Fibroblast of upper back skin (primary cell): ENCODE measurements around the gene ATAD3C.
A peak's percentile ranks its signal among the peaks of the same experiment; 100 is the strongest.
"Not testable (repeated sequence)": the region's sequence is repeated elsewhere in the genome, so short reads cannot be mapped to it uniquely, and the experiment has no call there.

Source experiments
- DNase-seq: peaks from one replicate; pipeline ENCODE4 v3.0.0-alpha.2; 2013

ATAD3C gene

GRCh38 chr1:1452365-1452739, 2.9 kb downstream of the ATAD3C start:
- not testable (repeated sequence) for DNase-seq

DNA sequence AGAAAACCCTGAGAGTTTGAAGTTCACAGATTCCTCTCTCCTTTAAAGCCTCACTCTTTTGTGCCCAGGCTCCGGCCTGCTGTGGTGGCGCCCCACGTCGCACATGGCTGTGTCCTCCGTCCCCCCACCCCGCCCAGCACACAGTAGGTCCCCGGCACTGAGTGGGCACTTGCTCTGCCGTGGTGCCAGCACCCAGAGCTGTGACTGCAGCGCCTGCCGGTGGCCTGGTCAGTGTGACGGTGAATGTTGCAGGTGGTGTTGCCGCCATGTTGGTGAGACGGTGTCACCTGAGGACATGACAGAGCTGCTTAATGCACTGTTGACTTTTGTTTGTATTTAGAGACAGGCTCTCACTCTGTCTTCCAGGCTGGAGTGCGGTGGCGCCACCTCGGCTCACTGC, 3.4 kb downstream of the ATAD3C start:
- no peak for DNase-seq

DNA sequence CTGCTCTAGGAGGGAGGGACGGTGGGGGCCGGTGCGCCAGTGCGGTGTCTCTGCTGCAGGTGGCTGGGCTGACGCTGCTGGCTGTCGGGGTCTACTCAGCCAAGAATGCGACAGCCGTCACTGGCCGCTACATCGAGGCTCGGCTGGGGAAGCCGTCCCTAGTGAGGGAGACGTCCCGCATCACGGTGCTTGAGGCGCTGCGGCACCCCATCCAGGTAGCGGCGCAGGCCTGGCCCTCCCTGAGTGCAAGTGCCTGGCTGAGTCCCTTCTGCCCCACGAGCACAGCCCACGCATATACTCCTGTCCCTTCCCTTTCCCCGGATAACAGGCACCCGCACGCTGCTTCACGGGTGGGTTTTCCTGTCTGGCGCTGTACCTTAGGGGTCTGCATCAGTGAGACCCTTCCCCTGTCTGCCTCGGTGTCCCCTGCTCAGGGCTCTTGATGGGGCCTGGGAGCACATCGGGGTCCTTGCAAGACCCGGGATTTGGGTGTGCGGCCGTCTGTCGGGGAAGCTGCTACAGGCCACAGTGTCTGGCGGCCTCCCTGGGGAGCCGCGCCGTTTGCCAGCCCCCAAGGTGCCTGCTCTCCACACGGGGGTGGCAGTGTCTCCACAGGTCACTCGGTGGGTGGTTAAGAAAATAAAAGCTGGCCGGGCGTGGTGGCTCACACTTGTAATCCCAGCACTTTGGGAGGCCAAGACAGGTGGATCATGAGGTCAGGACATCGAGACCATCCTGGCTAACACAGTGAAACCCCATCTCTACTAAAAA, 5.0 kb downstream of the ATAD3C start:
- not testable (repeated sequence) for DNase-seq

- DNase-seq, result no peak
Observed at GRCh38 chr1:1455366-1455884, 5.9 kb downstream of the ATAD3C start.

GRCh38 chr1:1455934-1456333, 6.4 kb downstream of the ATAD3C start:
- DNase-seq, result not testable (repeated sequence)

DNA sequence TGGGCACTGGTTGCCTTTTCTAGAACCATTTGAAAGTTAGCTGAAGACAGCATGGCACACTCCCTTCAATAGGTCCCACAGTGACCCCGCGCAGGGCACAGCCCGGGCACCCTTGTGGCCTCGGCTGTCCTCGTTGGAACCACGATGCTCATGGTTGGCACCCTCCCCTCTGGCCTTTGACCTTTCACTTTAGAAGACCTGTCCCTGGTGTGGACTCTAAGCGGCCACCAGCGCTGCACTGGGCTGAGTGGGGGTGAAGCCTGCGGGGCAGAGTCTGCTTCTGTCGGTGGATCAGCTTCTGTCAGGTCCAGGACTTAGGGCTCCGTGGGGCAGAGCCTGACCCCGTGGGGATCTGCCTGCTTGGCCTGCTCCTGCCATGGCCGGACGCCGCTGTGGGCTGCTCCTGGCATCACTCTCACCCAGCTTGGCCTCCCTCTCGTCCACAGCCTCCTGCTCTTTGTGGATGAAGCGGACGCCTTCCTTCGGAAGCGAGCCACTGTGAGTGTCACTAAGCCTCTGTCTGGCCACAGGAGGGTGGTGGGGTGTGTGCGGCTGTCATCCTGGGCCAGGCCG, 7.3 kb downstream of the ATAD3C start:
- not testable (repeated sequence) for DNase-seq

DNA sequence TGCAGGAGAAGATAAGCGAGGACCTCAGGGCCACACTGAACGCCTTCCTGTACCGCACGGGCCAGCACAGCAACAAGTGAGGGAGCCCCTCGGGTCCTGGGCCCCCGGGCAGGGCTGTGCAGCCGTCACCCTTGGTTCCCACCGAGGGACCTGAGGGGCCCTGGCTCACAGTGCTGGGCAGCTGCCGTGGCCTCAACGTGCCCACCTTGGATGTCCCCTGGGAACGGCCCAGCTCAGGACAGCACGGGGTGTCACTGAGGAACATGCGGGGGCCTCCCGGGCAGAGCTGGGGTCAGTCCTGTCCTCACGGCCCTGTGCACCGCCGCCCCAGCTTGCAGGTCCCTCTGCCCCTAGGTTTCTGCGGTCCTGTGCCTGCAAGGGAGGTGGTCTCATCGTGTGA, 9.7 kb downstream of the ATAD3C start:
- not testable (repeated sequence) for DNase-seq

- DNase-seq, result not testable (repeated sequence)
Observed at GRCh38 chr1:1459711-1460110, 10.2 kb downstream of the ATAD3C start.

GRCh38 chr1:1460540-1461130, 11.1 kb downstream of the ATAD3C start:
- DNase-seq, result no peak

DNA sequence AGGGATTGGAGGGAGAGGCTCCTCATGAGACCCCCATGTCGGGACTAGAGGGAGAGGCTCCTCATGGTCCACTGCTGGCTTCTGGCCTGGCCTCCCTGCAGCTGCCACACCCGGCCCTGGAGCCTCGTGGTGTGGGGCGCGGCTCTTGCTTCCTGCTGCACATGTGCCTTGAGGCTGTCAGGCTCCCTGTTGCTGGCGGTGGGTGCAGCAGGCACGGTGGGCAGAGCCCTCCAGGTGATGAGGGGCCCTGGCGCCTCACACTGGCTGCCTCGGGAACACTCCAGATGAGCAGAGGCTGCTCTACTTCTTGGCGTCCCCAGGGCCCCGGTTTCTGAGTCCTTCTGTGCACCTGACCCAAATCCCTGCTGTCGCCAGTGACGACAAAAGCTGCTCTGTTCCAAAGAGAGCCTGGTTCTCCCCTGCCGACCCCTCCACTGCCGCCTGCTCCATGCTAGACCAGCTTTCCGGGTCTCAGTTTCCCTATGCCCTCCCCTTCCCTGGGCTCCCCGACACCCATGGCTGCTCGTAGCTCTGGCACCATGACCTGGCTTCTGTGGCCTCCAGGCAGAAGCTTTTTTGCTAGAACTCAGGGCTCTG, 12.3 kb downstream of the ATAD3C start:
- no peak for DNase-seq

- DNase-seq, result peak; percentile 22
Observed at GRCh38 chr1:1462318-1462966, 13.0 kb downstream of the ATAD3C start.

DNA sequence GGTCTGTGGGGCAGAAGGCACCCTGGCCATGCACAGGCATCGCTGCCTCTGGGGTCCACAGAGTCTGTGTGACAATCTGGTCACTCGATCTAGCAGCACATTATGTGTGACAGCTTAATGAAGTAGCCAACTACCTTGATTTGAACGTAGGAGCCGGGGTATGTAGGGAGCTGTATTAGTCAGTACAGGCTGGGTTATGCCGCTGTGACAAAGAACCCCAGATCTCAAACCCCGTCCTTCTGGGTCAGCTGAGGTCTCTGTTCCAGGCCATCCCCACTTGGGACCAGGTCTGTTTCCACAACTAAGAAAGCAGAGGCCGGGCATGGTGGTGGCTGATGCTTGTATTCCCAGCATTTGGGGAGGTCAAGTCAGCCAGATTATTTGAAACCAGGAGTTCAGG, 13.8 kb downstream of the ATAD3C start:
- no peak for DNase-seq

DNA sequence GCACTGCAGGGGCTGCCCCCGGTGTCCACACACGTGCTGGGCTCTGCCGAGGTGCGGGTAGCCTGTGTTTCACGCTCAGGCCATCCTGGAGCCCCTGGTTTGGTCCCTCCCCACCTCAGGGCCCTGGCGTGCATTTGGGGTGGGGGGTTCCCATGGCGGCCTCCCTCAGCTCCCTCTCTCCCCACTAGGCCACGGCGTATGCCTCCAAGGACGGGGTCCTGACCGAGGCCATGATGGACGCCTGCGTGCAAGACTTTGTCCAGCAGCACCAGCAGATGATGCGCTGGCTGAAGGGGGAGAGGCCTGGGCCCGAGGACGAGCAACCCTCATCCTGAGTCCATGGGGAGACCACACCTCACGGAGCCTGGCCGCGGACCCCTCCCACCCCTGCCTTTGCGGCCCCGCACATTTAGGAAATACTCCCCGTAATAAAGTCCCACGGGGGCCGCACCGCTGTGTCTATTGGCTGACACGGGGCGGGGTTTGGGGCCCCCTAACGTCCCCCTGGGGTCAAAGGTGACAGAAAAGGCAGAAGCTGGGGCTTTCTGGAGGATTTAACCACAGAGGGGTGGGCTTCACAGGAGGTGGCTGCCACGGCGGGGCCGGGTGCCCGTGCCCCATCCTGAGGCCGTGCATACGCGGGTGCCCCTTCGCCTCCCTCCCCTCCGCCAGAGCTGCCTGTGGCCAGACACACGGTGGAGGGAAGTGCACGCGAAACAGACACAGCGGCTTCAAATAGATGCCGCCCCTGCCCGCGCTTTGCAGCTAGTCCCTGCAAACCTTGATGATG, 18.9 kb downstream of the ATAD3C start:
- DNase-seq, result not testable (repeated sequence)

GRCh38 chr1:1470626-1471388, 21.3 kb downstream of the ATAD3C start:
- DNase-seq, result no peak

GRCh38 chr1:1471389-1472052, 22.0 kb downstream of the ATAD3C start, which contains the start of gene ATAD3B:
TSS of gene ATAD3B (plus strand) at chr1:1471765. CDS start at chr1:1471885, 120 bp downstream.
- DNase-seq, result peak; percentile 90

DNA sequence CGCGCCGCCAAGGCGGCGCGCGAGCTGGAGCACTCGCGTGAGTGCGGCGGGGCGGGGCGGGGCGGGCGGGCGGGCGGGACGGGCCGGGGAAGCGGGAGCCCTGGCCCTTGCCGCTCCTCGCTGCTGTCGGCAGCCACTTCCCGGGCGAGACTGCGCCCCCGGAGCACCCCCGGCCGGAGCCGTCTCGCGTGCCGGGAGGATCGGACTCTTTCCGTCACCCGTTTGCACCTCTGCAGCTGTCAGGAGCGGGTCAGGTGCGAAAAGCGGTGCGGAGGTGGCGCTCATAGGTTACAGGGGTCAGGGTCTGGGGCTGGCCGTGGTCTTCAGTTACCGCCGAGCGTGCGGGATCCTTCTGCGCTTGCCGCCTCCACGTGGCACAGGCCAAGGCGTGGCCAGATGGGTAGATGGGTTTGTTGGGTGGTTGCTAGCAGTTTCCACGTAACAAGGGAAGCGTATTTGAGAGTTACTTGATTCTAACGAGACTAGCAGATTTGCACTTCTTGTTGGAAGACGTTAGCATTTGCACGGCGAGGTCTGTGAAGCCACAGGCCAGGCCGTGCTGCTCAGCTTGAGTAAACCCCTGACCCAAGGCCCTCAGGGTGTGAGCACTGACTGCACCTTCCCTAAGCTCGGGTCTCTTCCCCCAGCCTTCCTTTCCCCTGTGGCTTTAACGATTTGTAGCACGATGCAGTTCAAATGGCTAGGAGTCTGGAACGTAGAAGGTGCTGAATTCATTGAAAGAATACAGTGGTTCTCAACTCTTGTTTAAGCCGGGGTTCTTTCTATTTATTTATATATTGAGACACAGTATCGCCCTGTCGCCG, 22.8 kb downstream of the ATAD3C start:
- not testable (repeated sequence) for DNase-seq

DNA sequence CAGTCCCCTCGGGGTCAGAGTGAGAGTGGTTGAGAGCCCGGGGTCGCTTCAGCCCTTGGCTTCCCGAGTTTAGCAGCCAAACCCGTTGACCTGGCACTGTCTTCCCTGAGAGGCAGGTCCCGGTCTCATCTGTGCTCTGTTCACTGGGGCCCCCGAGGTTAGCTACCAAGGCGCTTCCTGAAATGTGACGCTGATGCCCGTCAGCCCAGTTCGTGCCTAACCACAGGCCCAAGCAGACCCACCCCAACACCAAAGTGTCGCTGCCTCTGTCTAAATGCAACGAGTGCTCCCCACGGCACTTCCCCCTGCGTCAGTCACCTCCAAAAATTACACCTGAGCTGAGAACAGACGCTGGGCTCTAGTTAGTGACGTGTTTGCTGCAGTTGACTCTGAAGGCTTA, 26.5 kb downstream of the ATAD3C start:
- not testable (repeated sequence) for DNase-seq

GRCh38 chr1:1477206-1477605, 27.7 kb downstream of the ATAD3C start:
- no peak for DNase-seq

- DNase-seq, result no peak
Observed at GRCh38 chr1:1479547-1480487, 30.3 kb downstream of the ATAD3C start.
